HL-60/S4 (cell line): ENCODE measurements around the gene SYT17.

Experiments
- in situ Hi-C: fragments of 300-500 bp; cut with MboI; formaldehyde crosslinking; loops from 2 replicates; pipeline ENCODE4 v1.14.3; 2022; ENCODE audit warnings: low sequenced_read_pairs

Gene SYT17

DNA sequence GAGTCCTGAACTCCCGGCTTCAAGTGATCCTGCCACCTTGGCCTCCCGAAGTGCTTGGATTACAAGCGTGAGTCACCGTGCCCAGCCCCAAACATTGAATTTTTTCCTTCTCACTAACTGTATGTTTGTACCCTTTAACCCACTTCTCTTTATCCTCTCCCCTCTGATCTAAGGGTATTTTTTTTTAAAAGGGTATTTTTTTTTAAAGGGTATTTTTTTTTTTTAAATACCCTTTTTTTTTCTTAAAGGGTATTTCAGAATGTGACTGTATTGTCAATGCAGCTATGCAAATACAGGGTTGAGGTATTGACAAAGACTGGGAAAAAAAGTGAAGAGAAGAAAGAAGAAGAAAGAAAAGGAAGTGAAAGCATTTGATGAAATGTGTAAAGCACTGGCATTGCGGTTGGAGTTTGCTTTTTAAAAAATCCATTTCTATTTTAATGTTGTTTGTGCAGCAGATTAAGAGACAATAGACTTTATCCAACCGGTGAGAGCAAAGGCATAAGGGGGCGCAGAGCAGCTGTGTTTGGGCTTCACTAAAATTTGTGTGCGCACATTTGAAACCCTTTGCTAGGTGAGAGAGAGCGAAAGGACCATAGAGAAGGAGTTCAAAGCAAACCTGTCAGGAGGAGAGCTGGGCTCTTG lies 42.4 kb downstream of the SYT17 start:
- in situ Hi-C loops: no loop called here

DNA sequence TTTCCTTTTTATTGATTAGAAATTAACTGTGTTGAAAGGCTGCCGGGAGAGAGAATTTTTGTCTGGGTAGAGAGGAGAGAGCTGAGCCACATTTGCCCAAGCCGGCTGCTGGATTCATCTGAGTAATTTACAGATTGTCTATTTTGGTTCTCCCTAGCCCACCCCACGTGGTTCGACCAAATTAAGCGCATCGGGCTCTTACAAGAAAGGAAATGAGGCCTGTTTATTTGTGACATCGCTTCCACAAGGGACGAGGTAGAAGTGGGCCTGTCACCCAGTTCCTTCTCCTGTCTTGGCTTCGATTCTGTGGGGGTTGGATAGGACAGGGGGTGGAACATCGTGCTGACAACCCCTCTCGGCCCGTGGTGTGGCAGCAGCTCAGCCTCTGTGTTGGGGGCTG lies 42.9 kb downstream of the SYT17 start:
- in situ Hi-C loops: no loop called here

DNA sequence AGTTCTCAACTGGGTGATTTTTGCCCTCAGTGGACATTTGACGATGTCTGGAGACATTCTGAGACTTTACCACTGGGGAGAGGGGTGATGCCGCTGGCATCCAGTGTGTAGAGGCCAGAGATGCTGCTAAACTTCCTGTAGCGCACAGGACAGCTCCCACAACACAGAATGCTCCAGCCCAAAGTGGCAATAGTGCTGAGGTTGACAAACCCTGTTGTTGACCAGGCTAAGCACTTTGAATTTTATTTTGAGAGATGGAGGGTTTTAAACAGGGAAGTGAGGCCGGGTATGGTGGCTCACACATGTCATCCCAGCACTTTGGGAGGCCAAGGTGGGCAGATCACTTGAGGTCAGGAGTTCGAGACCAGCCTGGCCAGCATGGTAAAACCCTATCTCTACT lies 44.0 kb downstream of the SYT17 start:
- in situ Hi-C loops: no loop called here

- in situ Hi-C loops: no loop called here
Observed at GRCh38 chr16:19213885-19214284, 45.8 kb downstream of the SYT17 start.

GRCh38 chr16:19215705-19216104 lies 47.7 kb downstream of the SYT17 start:
- in situ Hi-C loops: no loop called here

GRCh38 chr16:19218581-19218980 lies 50.5 kb downstream of the SYT17 start:
- in situ Hi-C loops: no loop called here

- in situ Hi-C loops: no loop called here
Observed at GRCh38 chr16:19219836-19220235, 51.8 kb downstream of the SYT17 start.

DNA sequence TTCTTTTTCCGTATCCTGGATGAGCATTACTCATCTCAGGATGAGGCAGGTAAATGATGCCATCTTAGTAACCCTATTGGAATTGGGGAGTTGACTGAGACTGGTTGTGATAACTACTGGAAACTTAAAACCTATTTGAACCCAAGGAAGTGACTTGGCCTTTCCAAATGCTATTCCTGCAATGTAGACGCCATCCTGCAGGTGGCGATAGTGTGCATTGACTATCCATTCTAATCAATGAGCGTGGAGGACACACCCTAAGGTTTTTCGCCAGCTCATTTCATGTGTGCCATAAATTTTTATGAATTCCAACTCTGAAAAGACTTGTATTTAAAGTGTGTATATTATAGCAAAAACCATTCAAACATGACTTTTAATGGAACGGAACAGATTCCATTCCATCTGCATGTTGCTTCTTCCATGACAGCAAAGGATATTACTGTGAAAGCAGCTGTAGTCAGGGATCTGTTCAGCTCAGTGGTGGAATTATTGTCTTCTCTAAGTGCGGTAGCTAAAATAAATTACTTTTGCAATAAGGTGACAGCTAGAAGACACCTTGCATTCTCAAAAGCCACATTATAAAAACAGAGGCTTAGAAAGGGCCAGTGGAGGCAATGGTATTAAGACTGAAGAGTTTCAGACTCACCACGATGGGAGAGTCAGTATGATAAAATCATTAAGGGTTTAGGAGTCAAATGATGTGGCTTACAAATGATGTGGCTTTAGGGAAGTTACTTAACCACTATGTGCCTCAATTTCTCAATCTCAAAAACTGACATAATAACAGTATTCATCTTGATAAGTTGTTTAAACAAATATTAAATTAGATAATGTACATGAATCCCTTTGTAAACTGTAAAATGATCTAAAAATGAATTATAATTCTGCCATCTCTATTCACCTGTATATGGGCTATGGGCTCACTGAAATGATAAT lies 55.5 kb downstream of the SYT17 start:
- in situ Hi-C loops: no loop called here

DNA sequence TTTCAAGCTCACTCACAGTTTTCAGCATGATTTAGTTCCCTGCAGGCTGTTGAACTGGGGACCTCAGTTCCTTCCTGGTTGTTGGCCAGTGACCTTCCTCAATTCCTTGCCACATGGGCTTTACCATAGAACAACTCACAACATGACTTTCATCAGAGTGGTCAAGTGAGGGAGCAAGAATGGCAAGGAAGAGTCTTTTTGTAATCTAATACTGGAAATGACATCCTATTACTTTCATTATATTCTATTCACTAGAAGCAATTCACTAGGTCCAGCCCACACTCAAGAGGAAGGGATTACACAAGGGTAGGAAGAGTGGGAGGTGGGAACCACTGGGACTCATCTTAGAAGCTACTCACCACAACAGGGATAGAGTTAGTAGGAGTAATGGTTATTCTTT lies 57.6 kb downstream of the SYT17 start:
- in situ Hi-C loops: no loop called here

GRCh38 chr16:19227643-19228042 lies 59.6 kb downstream of the SYT17 start:
- in situ Hi-C loops: no loop called here

DNA sequence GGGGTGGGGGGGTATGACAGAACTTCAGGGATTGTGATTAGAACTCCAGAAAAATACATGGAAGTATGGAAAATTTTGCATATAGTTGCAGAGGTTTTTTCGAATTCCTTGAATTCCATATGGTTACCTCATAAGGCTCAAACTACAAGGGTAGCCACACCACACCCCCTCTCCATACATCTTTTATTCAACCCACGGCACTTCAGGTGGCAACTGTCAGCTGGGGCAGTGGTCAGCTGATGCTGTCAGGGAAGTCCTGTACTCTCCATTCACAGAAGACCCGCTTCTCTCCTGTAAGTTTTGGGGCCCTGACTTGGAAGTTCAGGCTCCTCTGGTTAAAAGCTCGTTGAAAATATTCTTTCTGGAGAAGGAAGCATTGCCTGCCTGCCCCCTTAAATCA lies 60.0 kb downstream of the SYT17 start:
- in situ Hi-C loops: no loop called here

- in situ Hi-C loops: no loop called here
Observed at GRCh38 chr16:19228575-19228974, 60.5 kb downstream of the SYT17 start.

DNA sequence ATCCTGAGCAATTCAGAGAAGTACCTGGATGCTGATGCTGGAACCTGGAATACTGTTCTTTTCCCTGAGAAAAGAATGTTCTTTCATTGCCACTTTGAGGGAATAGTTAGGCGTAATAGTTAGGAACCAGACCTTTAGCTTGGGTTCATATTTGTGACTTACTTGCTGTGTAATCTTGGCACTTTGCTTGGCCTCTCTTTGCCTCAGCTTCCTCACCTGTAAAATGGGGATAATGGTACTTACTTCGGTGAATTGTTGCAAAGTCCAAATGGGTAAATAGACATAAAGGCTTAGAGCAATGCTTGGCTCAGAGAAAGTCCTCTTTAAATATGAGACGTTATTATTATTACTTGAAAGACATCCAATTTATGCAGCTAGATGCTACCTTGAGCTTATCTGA lies 62.5 kb downstream of the SYT17 start:
- in situ Hi-C loops: no loop called here

DNA sequence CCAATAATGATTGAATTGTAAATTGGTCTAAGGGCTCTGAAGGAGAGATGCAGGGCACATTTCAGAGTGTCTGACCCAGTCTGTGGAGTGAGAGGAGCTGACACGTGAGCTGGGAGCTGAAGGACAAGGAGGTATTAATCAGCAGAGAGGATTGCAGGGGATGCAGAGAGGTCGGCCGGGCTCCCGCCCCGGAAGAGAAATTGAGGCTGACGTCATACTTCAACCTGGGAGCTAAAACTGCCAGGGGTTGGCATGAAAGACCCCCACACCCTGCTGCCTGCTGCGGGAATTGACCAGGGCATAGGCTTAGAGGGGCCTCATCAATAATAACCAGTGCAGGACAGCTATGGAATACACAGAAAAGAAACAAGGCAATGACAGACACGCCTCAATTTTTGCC lies 63.8 kb downstream of the SYT17 start:
- in situ Hi-C loops: no loop called here

GRCh38 chr16:19232988-19233387 lies 64.9 kb downstream of the SYT17 start:
- in situ Hi-C loops: no loop called here

GRCh38 chr16:19235478-19235877 lies 67.4 kb downstream of the SYT17 start:
- in situ Hi-C loops: no loop called here

- in situ Hi-C loops: no loop called here
Observed at GRCh38 chr16:19235886-19236285, 67.8 kb downstream of the SYT17 start.

GRCh38 chr16:19236561-19237209 lies 68.6 kb downstream of the SYT17 start:
- in situ Hi-C loops: no loop called here

GRCh38 chr16:19238406-19238805 lies 70.4 kb downstream of the SYT17 start:
- in situ Hi-C loops: no loop called here

DNA sequence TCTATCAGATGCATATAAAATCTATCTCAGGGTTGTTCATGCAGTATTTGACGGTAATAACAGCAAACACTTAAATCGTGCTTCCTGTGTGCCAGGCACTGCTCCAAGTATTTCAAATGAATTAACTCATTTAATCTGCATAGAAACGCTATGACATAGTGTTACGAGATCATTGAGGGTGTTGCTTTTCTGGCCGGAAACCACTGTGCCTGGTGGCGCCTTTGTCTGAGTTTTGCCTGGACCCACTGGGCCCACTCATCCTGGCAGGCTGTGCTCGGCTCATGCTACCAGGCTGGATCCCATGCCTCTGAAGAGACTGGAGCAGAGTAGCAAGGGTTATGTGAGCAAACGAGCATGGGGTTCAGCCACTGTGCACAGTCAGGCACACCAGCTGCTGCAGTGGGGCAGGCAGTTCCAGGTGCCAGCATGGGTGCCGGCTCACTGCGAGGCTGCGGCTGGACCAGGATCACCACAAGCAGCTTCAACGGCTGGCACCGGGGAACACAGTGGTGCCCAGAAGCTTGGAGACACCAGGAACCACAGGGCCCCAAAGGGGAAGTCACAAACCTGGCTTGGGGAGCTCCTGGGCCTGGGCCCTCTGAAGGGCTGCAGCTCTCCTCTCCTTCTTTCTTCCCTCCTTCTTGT lies 71.6 kb downstream of the SYT17 start:
- in situ Hi-C loops: no loop called here

- in situ Hi-C loops: no loop called here
Observed at GRCh38 chr16:19240494-19240893, 72.5 kb downstream of the SYT17 start.
